ENCODE measurements around the gene GBX1.

DNA sequence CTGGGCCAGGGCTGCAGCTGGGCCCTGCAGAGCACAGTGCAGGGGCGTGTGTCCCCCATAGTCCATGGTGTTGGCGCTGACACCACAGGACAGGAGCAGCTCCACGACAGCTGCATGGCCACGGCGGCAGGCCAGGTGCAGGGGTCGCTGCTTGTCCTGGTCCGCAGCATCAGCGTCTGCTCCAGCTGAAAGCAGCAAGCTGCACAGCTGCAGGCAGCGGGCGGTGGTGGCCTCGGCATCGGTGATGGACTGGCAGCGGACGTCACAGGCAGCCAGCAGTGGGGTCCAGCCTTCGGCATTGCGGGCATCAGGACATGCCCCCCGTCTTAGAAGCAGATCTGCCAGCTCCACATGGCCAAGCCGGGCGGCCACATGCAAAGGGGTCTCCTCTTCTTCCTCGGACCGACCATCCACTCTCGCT, 13.5 kb upstream of the GBX1 start:
- TF ChIP-seq, protein P1, sequence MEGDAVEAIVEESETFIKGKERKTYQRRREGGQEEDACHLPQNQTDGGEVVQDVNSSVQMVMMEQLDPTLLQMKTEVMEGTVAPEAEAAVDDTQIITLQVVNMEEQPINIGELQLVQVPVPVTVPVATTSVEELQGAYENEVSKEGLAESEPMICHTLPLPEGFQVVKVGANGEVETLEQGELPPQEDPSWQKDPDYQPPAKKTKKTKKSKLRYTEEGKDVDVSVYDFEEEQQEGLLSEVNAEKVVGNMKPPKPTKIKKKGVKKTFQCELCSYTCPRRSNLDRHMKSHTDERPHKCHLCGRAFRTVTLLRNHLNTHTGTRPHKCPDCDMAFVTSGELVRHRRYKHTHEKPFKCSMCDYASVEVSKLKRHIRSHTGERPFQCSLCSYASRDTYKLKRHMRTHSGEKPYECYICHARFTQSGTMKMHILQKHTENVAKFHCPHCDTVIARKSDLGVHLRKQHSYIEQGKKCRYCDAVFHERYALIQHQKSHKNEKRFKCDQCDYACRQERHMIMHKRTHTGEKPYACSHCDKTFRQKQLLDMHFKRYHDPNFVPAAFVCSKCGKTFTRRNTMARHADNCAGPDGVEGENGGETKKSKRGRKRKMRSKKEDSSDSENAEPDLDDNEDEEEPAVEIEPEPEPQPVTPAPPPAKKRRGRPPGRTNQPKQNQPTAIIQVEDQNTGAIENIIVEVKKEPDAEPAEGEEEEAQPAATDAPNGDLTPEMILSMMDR (IDR thresholded peaks at IDR 0.05): no peak
- TF ChIP-seq POLR2A (IDR thresholded peaks at IDR 0.05): no peak
